Measurements from ENCODE around the gene JPH4.

Gene JPH4

DNA sequence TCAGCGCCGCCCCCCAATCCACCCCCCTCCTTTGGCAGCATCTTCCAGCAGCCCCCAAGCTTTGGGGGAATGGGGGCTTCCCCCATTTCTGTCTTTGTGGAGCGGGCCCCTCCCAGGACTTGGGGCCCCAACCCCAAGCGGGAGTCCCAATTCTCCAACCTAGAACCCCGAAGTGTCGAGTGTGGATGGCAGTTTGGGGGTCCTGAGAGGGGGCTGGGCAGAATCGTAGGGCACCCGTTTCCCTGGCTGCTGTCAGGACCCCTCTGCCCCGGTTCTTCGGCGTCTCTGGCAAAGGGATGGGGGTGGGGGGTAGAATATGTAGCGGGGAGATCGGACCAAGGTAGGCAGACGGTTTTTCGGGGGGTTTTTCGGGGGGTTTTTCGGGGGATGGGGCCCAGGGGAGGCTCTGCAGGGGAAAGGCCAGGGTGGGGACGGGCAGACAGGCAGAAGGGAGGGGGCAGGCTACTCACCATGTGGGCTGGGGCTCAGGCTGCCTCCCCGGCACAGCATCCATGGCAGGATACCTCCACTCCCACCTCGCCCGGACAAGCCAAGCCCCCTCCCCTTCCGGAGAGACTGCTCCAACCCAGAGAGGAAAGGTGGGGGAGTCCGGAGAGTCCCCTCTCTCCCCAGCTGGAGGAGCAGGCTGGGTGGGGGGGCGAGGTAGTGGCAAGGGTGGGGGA, 739 bp downstream of the JPH4 start:
- no peak for DNase-seq

DNA sequence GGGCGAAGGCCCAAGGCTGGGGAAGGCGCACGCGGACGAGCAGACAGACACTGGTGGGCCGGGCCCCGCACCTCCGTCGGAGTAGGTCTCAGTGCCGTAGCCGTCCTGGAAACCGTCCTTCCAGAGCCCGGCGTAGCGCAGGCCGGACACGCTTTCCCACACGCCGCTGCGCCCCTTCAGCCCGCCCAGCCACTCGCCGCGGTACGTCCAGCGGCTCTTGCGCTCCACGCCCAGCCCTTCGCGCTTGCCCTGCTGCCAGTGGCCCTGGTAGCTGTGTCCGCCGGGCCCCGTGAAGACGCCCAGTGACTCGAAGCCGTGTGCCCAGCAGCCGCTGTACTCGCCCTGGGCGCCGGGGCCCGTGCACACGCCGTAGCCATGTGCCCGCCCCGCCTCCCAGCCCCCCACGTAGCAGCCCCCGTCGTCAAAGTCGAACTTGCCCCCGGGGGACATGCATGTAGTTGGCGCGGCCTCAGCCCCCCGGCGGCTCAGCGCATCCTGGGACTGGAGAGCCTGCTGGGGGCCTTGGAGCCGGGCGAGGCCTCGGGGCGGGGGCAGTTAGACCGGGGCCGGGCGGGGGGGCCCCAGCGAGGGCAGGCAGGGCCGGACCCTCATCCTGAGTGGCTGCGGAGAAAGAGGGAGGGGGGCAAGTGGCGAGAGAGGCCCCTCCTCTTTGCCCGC, 1.4 kb downstream of the JPH4 start:
- DNase-seq = no peak

DNA sequence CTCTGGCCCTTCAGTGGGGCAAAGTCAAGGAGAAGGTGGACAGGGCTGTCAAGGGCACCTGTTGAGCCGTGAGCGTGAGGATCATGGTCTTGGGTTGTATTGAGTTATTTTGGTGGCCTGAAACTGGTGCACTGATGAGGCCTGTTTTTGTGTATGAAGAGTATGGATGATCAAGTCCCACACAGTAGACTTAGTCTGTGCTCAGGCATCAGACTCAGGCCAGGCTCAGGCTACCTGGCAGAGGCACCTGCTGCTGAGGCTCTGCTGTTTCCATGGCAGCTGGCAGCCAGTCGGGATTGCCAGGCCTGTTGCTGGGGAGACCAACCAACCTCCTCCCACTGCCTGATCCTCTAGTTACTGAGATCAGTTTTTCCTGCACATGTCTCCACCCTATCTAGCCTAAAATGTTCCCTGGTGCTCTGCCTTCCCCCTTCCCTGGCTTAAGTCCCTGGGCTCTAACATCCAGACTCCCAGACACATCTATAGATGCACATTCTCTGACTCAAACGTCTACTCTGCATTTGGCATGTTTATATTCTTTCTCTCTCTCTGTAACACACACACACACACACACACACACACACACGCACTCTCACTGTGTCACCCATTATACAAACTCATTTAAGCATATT, 5.1 kb downstream of the JPH4 start:
- no peak for DNase-seq

DNA sequence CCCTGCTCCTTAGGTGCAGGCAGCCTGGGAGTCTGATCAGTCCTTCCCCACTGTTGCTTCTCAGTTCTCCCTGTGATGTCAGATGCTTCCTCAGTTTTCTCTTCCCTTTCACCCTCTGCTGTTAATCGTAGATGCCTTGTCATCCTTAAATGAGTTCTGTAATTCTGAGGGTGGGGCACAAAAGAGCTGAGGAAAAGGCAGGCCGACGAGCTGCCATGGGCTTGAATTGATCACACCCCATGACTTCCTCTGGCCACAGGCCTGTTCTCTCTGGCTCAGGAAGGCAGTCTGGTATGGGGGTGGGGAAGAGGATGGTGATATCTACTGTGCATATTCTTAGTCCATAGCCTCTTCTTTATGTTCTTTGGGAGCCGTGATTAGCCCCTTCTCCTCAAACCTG, 5.8 kb downstream of the JPH4 start:
- DNase-seq = no peak

DNA sequence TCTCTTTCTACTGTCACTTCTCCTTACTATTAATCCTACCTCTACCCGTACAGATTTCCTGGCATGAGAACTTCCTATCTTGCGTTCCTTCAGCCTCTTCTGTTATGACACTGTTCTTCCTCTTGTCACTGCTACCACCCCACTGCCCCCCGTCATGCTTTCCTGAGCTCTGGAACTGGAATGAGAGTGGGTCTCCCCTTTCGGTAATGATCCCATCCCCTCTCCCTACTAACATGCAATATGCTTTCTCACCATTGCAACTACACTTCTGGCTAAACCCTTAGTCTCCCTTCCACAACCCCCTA, 6.1 kb downstream of the JPH4 start:
- no peak for DNase-seq

DNA sequence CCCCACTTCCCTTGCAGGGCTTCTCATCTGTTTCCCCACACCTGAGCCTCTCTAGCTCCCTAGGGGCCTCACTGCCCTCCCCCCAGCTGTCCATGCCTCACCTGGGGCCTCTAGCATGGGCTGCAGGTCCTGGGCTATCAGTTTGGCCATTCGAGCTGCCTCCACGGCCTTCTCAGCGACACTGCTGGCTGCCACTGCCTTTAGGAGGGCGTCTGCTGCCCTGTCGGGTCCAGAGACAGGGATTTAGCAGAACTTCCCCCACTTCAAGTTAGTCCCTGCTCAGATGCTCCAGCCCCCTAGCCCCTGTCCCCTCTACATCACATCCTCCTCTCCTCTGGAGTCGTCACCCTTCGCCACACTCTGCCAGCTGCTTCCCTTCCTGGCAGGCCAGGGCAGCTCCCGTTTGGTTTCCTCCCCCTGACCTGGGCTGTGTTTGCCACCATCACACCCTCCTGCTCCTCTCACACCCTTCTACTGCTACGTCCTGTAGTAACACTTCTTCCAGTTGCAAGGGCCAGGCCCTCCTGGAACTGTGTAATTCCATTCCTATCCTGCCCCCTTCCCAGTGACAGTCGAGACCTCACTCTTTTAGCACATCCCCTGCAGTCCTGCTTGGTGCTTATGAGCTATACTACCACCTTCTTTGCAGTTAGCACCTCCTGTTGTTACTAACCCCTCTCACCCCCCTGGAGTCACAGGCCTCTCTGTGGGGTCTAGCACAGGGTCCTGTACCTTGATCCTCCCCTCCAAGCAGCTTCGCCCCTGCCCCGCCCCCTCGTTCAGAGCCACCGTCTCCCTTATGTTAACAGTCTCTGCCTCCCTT, 6.7 kb downstream of the JPH4 start:
- peak; percentile 46 for DNase-seq

DNA sequence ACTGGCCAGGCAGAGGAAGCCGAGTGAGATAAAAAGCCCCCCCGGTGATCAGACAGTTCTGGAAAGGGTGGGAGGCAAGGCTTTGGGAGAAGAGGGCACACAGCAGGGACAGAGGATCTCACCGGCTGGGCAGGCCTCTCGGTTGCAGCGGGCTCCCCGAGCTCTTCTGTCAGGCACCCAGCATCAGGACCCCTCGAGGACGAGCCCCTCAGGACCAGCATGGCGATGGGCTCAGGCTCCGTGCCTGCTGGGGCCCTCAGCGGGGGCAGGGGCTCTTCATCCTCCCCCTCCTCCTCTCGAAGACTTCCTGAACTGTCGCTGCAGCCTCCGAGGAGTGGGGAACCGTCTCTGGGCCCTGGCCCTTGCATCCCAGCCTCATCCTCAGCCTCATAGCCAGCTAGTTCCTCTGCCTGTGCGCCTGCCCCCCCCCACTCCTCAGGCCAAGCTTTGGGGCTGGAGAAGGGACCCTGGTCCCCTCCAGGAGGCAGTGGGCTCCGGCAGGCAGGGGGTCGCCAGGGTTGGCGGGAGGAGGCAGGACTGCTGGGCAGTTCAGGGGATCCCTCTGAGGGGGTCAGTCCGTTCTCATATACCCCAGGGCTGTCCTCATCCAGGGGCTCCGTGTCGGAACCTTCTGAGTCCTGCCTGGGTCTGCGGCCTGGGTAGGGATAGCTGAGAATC, 7.6 kb downstream of the JPH4 start:
- DNase-seq = no peak

DNA sequence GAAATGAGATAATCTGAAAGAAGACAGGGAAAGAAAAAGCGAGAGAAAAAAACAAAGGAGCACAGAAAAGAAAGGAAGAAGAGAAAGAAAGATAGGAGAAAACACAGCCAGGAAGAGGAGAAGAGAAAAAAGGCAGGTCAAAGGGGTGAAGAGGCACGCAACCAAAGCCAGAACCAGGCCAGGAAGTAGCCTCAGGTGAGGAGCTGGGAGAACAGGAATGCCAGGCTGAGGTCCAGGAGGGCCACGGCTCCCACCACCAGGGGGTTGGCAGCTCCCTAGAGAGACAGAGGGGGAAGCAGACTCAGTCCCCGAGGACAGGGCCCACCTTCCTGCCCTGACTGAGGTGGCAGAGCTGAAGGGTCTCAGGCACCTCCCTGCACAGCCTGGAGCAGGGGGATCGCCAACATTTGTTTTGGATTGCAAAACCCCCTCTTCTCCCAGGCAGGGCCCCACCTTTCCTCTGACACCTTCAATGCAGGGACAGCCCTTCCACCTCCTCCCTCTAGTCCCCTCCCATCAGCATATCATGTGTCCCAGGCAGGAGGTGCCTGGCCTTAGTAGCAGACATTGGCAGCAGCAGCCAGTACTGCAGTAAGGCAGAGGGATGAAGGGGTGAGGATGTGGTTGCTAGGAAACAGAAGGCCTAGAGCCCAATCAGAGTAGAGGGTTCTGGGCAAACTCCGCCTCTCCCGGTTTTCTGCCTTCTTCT, 9.0 kb downstream of the JPH4 start:
- DNase-seq = peak; percentile 79

DNA sequence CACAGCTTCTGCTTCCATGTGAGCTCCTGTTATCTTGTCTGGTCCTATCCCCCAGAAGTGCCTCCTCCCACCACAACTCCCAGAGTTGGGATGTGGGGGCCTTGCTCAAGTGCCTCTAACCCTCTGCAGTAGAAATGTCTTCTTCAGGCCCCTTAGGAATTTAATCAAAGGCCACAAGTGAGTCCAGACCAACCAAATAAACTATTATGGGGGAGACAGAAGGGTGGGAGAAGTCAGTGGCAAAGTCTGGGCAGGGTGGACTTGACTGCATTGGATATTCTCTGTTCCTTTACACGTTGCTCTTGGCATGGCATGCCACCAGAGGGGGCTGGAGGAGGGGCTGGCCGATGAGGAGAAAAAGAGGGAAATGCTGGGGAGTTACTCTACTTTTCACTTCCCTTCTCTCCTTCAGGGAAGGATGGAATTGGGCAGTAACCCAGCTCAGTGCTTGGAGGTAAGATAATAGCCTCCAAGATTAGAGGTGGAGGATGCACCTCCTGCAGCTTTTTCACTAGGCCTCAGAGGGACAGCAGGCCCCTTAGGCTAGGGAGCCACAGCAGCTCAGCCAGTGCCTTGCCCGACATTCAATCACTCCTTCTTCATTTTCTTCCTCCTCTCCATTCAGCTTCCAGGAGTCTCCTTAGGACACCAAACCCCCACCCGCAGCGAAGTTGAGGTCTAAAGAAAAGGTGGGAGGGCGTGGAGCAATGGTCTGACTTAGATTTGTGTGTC, 9.8 kb downstream of the JPH4 start:
- DNase-seq = peak; percentile 50

DNA sequence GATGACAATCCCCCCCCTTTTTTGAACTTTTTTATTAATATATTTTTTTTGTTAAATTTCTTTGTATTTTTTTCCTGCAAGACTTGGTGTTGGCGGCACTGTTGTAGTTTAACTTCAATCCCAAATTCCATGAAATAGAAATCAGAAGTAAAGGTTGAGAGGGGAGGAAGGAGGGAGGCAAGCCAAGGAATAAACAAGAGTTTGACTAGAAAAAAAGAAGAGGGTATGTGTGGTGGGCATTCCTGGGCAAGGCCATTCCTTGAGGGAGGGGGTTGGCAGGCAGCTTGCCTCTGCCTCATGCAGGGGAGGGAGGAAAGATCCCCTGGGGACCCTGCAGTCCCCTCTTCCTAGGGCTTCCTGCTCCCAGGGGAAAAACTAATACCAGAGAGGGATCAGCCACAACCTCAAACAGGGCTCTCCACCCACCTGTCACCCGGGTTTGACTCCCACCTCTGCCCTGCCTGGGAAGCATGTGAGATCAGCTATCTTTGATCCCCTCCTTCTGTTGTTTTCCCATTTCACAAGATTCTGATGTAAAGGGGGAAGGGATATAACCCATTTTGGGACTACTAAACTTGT, 10.5 kb downstream of the JPH4 start:
- no peak for DNase-seq

DNA sequence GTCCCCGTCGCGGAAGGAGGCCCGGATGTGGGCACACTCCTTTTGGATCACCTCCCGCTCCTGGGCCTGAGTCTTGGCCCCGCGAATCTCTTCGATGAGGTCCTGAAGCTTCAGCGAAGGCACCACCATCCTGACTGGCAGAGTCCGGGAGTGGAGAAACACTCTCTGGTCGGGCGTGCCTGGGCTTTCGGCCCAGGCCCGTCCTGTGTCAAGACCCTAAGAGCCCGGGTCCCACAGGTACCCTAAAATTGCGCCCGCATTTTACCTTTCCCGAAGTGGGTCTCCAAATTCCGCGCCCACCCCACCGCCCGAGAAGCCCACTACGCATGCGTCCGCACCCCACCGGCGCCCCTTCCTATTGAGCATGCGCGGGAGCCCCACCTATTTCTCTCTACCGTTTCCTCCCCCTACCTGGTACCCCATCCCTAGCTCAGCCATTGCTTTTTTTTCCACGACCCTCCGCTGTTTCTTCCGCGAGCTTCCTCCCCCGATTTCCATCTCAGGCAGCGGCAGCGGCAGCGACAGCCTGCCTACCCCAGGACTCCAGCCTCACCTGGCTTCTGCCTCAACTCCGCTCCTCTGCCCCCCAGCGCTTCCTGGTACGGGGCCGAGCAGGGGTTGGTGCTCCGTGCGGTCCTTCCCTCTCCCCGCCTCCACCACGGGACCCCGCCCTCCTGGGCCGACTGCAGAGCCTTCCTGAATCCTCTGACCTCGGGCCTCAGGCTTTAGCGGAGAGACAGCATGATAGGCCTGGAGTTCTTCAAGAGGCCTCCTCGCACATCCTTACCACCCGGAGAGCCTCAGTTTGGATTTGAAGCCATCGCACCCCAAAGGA, 11.2 kb downstream of the JPH4 start, which contains the start of gene AP1G2:
Gene AP1G2, minus strand, starts transcription at position 606 of the 835 bp plus-strand sequence. Its CDS starts 477 bp downstream, at position 129.
- peak; percentile 65 for DNase-seq

DNA sequence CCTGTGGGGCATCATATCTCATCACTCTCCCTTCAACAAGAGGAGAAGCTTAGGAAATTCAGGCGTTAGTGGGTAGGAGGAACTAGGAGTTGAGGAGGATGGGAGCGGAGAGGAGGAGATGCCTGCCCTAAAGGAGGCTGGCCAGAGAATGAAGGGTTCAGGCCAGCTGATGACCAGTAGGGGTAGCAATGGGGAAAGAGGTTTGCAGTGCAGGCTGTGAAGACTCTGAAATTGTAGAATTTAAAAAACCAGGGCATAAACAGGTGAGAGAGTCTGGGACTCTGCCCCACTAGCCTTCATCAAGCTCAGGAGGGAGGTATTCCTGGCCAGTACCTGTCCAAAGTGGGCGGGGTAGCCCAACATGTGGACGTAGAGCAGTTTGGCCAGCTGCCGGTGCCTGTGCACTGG, 11.8 kb downstream of the JPH4 start:
- no peak for DNase-seq

DNA sequence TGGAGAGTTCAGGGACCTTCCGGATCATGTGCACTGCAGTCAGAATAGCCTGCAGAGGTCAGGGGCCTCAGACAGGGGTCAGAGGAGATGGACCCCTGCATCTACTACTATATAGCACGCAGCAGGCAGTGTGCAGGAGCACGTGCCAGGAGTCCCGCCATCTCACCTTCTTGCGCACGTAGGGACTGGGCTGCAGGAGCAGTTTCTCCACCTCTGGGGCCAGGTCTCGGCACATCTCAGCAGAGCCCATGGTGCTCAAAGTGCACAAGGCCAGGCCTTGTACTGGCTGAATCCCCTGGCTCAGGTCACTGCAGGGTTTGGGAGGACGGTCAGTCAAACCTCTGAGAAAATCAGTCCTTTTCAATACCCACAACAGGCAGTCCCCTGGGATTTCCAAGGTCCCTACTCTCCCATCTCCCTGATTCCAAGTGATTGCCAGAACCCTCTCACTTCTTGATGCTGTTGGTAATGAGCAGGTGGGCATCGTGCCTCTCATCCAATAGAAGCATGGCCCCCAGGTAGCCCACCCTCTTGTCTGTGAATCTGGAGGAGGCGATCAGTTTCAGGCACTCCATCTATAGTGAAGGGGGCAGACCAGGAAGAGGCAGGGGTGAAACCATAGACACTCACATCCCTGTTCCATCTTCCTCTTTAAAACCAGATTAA, 12.3 kb downstream of the JPH4 start:
- no peak for DNase-seq

DNA sequence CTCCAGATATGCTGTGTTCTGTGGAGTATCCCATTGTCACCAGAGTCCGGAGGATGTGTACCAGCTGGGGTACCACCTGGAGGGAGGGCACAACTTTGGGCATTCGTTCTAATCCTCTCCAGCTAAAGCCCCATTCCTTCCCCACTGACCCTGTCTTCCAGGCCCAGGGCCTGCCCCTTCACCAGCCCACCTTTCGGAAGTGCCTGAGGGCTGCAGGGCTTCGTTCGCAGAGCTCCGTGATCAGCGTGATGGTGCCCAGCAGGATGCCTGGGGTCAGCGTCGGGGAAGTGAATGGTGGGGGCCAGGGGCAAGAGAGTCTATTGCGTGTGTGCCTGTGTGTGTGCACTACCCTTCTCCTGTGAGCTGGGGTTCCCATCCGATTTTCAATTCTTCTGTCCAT, 13.0 kb downstream of the JPH4 start:
- DNase-seq = no peak

DNA sequence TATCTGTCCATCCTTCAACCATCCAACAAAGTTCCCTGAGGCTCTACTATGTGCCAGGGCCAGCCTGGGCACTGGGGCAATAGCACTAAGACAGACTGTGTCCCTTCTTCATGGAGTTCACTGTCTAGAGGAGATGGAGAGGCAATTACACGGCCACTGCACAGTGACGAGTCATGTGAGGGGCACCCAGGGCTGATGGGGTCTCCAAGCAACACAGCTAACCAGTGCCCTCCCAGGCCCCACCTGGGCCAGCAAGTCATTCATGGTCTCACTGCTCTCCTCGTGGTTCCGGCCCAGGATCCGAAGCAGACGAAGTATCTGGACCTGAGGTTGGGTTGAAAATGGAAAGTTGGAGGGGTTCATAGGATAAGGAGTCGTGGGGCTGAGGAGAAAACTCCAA, 13.7 kb downstream of the JPH4 start:
- DNase-seq = no peak

DNA sequence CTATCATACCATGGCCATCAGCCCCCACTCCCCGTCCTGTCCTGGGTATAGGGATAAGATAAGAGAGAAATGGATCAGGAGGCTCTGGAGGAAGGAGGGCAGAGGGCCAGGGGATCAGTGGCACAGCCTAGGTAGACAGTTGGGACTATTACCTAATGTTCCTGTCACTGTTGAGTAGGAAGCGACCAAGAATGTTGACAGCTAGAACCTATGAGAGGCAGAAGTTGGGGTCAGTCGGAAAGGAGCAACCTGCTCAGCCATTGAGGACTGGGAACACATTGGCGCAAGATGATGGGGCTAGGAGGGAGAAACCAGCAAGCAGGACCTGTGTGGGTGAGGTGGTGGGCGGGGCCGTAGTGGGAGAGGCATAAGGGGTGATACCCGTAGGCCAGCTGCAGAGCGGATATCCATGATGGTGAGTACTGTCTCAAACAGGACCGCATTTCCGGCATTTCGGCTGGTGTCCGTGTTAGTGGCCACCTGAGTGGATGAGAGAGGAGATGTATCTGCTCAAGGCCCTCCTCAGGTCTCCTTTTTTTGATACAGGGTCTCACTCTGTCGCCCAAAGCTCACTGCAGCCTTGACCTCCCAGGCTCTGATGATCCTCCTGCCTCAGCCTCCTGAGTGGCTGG, 14.3 kb downstream of the JPH4 start:
- DNase-seq = no peak

DNA sequence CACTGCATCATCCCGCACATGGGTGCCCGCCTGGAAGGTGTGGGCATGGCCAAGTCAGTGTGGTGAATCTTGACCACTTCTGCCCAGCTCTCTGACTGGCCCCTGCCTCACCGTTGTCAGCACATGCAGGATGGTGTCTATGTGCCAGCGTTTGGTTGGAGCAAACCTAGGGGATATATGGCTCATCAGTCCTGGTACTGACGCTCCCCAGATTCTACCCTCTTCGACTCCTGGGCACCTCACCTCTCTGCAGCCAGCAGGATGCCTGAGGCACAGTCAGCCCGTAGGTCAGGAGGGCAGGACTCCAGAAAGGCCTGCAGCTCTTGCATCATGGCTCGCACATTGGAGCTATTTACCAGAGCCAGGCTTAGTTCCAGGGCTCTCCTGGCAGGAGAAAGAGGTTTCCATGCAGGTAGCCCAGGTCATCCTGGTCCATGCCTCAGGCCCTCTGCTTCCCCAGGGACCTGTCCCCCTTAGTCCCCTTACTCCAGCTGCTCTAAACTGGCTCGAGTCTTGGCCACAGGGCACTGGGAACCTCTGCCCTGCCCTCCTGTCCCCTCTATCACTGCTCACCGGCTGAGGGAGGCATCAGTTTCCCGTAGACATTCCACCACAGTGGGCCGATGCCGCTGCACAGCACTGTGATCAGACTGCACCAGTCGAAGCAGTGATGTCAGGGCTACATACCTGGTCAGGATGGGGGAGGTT, 15.0 kb downstream of the JPH4 start:
- no peak for DNase-seq

DNA sequence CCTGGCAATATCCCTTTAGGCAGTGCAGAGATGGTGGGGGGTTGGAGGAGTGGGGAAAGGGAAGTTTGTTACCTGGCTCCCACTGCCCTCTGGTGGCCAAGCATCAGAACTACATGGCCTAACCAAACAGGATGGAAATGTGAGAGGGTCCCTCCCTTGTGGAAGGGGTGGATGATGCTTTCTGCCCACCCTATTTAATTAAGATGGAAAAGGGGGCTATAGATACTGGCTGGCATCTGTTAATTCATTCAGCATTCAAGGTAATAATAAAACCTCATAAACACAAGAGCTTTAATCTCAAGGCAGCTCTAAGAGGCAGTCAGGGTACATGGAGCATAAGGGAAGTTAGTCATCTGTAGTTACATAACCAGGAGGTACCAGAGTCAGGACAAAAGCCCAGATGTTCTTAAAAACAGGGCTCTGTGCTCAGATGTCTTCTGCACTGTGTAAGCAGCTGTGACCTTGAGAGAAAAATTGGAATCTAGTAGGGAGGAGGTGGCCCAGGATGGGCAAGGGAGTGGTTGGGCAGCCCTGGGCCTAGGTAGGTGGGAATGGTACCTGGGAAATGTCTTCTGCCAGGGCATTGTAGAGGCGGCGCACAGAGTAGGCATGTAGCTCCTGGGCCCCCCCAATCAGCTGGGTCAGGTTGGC, 15.6 kb downstream of the JPH4 start:
- peak; percentile 68 for DNase-seq
